Superior temporal gyrus (tissue), 1 donor: ENCODE data around the gene PCSK7.
"Not testable (repeated sequence)": the region's sequence is repeated elsewhere in the genome, so short reads cannot be mapped to it uniquely, and the experiment has no call there.

Source experiments
- DNase-seq: peaks from one replicate; pipeline ENCODE4 v3.0.0-alpha.2; 2016; ENCODE audit errors: extremely low spot score

PCSK7 gene

DNA sequence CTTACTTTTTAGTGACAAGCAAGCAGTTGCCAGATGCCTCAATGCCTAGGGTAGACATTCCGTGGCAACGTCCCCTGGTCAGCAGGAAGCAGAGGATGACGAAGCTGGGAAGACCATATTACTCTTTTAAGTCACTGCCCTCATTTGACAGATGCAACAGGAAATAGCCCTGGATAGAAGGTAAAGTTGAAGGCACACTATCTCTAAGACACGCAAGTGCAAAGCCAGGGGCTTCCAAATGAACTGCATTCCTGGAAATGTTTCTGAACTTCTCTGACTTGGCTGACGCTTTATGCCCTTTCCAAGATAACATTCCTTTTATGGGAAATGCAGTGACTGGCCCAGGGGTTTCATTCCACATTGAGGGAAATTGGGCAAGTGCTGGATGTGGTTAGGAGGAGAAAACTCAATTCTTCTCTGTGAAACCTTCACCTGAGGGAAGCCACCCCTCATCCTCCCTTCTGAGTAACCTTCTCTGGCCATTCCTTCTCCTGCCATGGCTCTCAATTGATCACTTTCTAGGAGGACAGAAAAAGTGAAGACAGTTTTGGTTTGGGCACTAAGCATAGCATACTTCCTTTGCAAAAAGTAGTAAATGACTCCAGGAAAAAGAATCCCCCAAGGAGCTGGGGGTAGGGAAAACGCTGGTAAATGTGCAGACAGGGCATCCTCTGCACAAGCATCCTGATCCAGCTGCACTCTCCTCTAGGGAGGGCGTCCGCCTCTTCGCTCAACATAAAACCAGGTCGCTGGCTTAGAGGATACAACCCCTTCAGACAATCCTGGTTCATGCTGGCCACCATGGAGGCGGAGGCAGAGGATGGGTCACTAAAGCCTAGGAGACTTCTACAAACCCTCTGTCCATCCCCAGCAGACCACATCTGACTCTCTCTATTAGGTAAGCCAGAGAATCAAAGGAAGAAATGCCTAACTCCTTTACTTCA is 14.5 kb downstream of the PCSK7 start:
- DNase-seq: no peak

GRCh38 chr11:117214404-117215110 is 17.3 kb downstream of the PCSK7 start:
- DNase-seq: no peak

DNA sequence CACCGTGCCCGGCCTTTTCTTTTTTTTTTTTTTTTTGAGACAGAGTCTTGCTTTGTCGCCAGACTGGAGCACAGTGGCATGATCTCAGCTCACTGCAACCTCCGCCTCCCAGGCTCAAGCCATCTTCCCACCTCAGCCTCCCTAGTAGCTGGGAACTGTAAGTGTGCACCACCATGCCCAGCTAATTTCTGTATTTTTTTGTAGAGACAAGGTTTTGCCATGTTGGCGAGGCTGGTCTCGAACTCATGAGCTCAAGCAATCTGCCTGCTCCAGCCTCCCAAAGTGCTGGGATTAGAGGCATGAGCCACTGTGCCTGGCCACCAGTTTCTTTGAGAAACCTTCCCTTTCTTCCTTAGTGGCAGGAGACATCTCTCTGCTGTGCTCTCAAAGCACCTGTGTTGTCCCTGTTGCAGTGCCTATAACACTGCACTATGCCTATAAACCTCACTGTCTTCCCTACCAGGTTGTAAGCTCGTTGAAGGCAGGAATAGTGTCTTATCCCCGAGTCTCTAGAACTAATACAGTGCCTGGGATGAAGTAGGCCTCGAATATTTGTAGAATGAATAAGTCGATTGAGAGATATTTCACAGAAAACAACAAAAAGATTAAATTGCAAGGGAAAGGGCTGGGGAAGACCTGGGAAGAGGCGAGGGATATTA is 19.0 kb downstream of the PCSK7 start:
- no peak for DNase-seq

GRCh38 chr11:117210620-117211019 is 21.3 kb downstream of the PCSK7 start:
- DNase-seq: no peak

DNA sequence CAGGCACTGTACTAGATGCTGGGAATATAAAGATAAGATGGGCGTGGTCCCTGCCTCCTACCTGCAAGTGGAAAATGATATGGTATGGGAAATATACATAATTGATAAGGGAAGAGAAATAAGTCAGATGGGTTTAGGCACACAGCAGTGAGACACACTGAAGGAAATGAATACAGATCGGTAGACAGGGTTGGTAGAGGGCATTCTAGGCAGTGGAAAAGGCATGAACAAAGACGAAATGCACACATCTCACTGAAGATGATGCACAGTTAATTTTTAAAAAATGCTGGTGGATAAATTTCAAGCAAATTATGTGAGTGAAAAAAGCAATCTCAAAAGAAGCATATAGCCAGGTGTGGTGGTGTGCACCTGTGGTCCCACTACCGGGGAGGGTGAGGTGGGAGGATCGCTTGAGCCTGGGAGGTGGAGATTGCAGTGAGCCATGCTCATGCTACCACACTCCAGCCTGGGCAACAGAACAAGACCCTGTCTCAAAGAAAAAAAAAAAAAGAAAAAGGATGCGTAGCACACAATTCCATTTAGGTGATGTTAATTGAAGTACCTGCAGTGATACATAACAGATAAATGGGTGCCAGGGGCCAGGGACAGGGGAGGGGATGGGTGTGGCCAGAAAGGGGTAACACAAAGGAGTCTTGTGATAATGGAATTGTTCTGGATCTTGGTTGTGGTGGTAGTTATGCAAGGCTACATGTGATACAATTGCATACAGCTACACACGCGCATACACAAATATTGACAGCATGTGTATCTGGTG is 22.3 kb downstream of the PCSK7 start:
- DNase-seq: not testable (repeated sequence)

DNA sequence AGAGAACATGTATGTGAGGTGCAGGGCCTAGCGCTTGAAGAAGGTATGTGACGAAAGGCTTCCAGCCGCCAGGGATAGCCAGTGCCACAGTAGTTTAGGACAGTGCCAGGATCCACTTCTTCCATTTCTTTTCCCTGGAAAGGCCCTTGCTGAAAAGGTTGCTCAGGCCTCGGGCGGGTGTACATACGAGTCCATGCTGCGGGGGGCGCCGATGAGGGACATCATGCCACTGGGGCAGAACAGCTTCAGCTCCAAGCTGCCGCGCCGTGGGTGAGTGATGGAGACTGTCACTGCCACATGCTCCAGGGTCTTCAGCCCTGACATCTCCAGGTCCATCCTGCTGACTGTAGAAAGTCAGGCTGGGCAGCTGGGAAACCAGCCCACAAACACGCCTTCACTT is 23.2 kb downstream of the PCSK7 start:
- not testable (repeated sequence) for DNase-seq

DNA sequence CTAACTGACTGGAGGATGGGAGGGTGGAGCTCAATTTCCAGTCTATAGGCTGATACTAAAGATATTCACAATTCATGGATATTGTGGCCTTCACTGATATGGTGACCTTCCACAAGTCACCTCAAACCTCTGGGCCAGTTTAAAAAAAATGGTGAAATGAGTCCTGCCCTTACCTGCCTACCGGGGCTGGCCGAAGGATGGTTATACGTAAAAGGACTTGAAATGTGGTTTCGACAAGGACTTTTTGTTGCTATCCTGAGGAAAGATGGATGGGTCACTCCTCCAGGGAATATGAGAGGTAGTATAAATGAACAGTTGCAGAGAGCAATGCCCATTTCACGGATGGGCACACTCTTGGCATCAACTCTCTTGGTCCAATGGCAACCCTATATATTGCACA is 24.4 kb downstream of the PCSK7 start:
- DNase-seq: not testable (repeated sequence)

- DNase-seq: not testable (repeated sequence)
These were observed 25.0 kb downstream of the PCSK7 start for GRCh38 chr11:117206859-117207258.

- DNase-seq: not testable (repeated sequence)
These were observed 25.8 kb downstream of the PCSK7 start for GRCh38 chr11:117206111-117206510.

DNA sequence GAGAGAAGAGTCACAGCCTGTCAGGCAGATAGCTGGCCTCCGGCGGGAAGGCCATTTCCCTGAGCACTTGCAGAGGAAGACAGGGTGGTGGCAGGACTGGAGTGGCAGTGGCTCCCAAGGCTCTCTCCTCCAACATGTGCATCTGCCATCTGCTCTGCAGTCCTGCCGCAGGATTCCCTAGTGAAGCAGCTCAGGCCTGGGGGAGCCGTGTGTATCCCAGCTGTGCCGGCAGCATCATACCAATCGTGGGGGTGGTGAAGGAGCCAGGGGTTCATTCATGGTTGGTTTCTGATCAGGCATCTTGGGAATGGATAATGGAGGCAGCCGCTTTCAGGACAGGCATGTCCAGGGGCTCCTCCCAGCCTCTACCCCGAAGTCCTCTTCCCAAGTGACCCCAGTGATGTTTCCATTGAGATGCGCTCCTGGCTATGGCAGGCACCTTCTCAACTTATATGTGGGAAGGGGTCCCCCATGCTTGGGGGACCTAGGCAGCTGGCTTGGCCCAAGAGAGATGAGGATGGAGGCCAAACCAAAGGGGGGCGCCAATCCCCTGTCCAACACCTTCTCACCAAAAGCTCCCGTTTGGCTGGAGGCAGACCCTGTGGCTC is 26.6 kb downstream of the PCSK7 start:
- no peak for DNase-seq

DNA sequence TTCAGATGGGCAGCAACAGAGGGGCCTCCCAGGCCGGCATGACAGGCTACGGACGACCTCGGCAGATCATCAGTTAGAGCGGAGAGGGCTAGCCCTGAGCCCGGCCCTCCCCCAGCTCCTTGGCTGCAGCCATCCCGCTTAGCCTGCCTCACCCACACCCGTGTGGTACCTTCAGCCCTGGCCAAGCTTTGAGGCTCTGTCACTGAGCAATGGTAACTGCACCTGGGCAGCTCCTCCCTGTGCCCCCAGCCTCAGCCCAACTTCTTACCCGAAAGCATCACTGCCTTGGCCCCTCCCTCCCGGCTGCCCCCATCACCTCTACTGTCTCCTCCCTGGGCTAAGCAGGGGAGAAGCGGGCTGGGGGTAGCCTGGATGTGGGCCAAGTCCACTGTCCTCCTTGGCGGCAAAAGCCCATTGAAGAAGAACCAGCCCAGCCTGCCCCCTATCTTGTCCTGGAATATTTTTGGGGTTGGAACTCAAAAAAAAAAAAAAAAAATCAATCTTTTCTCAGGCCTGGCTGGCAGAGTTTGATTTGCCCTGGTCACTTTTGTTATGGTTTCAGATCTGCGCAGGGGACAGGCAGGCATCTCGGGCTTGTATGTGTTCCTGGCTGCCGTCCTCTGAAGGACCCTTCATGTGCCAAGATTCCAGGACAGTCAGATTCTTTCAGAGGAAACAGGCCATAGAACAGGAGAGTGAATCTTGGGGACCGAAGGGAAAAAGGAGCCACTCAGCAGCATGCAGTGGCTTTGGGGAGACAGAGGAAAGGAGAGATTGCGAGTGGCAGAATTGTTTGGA is 27.4 kb downstream of the PCSK7 start:
- DNase-seq: no peak

DNA sequence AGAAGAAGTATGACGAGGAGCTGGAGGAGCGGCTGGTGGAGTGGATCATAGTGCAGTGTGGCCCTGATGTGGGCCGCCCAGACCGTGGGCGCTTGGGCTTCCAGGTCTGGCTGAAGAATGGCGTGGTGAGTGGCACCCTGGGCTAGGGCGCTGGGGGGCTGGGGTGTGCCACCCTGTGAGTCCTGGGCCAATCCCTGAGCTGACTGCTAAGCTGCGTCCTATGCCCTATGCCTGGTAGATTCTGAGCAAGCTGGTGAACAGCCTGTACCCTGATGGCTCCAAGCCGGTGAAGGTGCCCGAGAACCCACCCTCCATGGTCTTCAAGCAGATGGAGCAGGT is 28.8 kb downstream of the PCSK7 start:
- DNase-seq: no peak

- no peak for DNase-seq
These were observed 29.3 kb downstream of the PCSK7 start for GRCh38 chr11:117202386-117203068.

GRCh38 chr11:117201658-117202305 is 30.1 kb downstream of the PCSK7 start:
- DNase-seq: no peak

GRCh38 chr11:117200813-117201657 is 30.8 kb downstream of the PCSK7 start:
- DNase-seq: no peak

- DNase-seq: no peak
These were observed 31.7 kb downstream of the PCSK7 start for GRCh38 chr11:117199916-117200812.
